ENCODE results near the gene WDR64. TPM values are rescaled to one million over a fixed set of nuclear protein-coding genes. Genes with fewer than 3 reads are reported as not detected.

The WDR64 gene
- total RNA-seq, 1 donor from 2014 or later: 0.17 TPM

- no peaks in the 10 kb centered on the region for H3K36me3 Mint-ChIP-seq (ENCODE audit: low read depth)
These were observed 185.3 kb downstream of the WDR64 start for GRCh38 chr1:241837416-241837815.

GRCh38 chr1:241837901-241838300 lies 185.8 kb downstream of the WDR64 start:
- Mint-ChIP-seq H3K27me3 (ENCODE audit: low read depth) (peaks cover 2% of the 10 kb centered on the region), H3K4me1 (ENCODE audit: low read depth) (peaks cover 20% of the 10 kb centered on the region), H3K27ac (ENCODE audit: unreplicated experiment) (peak overlapping the region; percentile 6), H3K9me3 (ENCODE audit: low read depth) (no peaks in the 10 kb centered on the region), H3K4me3 (ENCODE audit: unreplicated experiment) (no peak overlapping the region), H3K36me3 (ENCODE audit: low read depth) (no peaks in the 10 kb centered on the region)
- TF ChIP-seq CTCF (IDR thresholded peaks at IDR 0.05): no peak
- no peak for DNase-seq (ENCODE audit: low spot score)

More at GRCh38 chr1:241837416-241837815, 185.3 kb downstream of the WDR64 start:
- Mint-ChIP-seq H3K4me3 (ENCODE audit: unreplicated experiment) (no peak overlapping the region), H3K27me3 (ENCODE audit: low read depth) (peaks cover 3% of the 10 kb centered on the region), H3K4me1 (ENCODE audit: low read depth) (peaks cover 15% of the 10 kb centered on the region), H3K9me3 (ENCODE audit: low read depth) (no peaks in the 10 kb centered on the region), H3K27ac (ENCODE audit: unreplicated experiment) (no peak overlapping the region)
- DNase-seq (ENCODE audit: low spot score): no peak
- TF ChIP-seq CTCF (IDR thresholded peaks at IDR 0.05): no peak

GRCh38 chr1:241838897-241839296 lies 186.8 kb downstream of the WDR64 start:
- Mint-ChIP-seq H3K9me3 (ENCODE audit: low read depth) (no peaks in the 10 kb centered on the region), H3K36me3 (ENCODE audit: low read depth) (no peaks in the 10 kb centered on the region), H3K27me3 (ENCODE audit: low read depth) (no peaks in the 10 kb centered on the region), H3K27ac (ENCODE audit: unreplicated experiment) (no peak overlapping the region), H3K4me3 (ENCODE audit: unreplicated experiment) (no peak overlapping the region), H3K4me1 (ENCODE audit: low read depth) (peaks cover 25% of the 10 kb centered on the region)
- DNase-seq (ENCODE audit: low spot score): no peak
- no peak for TF ChIP-seq CTCF (IDR thresholded peaks at IDR 0.05)

- no peak for TF ChIP-seq CTCF (IDR thresholded peaks at IDR 0.05)
- Mint-ChIP-seq H3K4me3 (ENCODE audit: unreplicated experiment) (no peak overlapping the region), H3K36me3 (ENCODE audit: low read depth) (no peaks in the 10 kb centered on the region), H3K27ac (ENCODE audit: unreplicated experiment) (no peak overlapping the region), H3K27me3 (ENCODE audit: low read depth) (no peaks in the 10 kb centered on the region), H3K9me3 (ENCODE audit: low read depth) (no peaks in the 10 kb centered on the region), H3K4me1 (ENCODE audit: low read depth) (peaks cover 25% of the 10 kb centered on the region)
- DNase-seq (ENCODE audit: low spot score): no peak
These were observed 187.4 kb downstream of the WDR64 start for GRCh38 chr1:241839369-241839979.

GRCh38 chr1:241840164-241840563 lies 188.1 kb downstream of the WDR64 start:
- H3K36me3 Mint-ChIP-seq (ENCODE audit: low read depth): no peaks in the 10 kb centered on the region
- H3K9me3 Mint-ChIP-seq (ENCODE audit: low read depth): no peaks in the 10 kb centered on the region

More at GRCh38 chr1:241840164-241840563, 188.1 kb downstream of the WDR64 start:
- no peak for DNase-seq (ENCODE audit: low spot score)
- Mint-ChIP-seq H3K4me1 (ENCODE audit: low read depth) (peaks cover 25% of the 10 kb centered on the region), H3K27me3 (ENCODE audit: low read depth) (no peaks in the 10 kb centered on the region), H3K4me3 (ENCODE audit: unreplicated experiment) (no peak overlapping the region), H3K27ac (ENCODE audit: unreplicated experiment) (no peak overlapping the region)
- TF ChIP-seq CTCF (IDR thresholded peaks at IDR 0.05): no peak
